Stimulated activated CD8-positive, alpha-beta memory T cell treated with anti-CD3 and anti-CD28 coated beads, Interleukin-2, amount 100 ng/mL, for 48 hours (primary cell): ENCODE measurements around the gene HOXC6.
"Not testable (repeated sequence)": the region's sequence is repeated elsewhere in the genome, so short reads cannot be mapped to it uniquely, and the experiment has no call there.

Experiments
- DNase-seq, 2 donors: peaks; one replicate each; pipeline ENCODE4 v3.0.0-alpha.2; 2020; ENCODE audit warnings: low read depth in 2 of 2

HOXC6 gene

DNA sequence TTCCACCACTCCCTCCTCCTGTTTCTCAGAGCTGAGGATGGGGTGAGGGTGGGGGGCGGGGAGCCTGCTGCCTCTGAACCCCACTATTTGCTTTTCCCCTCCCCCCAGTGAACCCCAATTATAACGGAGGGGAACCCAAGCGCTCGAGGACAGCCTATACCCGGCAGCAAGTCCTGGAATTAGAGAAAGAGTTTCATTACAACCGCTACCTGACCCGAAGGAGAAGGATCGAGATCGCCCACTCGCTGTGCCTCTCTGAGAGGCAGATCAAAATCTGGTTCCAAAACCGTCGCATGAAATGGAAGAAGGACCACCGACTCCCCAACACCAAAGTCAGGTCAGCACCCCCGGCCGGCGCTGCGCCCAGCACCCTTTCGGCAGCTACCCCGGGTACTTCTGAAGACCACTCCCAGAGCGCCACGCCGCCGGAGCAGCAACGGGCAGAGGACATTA is 26.5 kb downstream of the HOXC6 start:
- DNase-seq, result no peak

DNA sequence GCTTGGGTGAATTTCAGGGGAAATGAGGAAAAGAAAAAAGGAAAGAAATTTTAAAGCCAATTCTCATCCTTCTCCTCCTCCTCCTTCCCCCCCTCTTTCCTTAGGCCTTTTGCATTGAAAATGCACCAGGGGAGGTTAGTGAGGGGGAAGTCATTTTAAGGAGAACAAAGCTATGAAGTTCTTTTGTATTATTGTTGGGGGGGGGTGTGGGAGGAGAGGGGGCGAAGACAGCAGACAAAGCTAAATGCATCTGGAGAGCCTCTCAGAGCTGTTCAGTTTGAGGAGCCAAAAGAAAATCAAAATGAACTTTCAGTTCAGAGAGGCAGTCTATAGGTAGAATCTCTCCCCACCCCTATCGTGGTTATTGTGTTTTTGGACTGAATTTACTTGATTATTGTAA is 27.3 kb downstream of the HOXC6 start:
- DNase-seq, result no peak

DNA sequence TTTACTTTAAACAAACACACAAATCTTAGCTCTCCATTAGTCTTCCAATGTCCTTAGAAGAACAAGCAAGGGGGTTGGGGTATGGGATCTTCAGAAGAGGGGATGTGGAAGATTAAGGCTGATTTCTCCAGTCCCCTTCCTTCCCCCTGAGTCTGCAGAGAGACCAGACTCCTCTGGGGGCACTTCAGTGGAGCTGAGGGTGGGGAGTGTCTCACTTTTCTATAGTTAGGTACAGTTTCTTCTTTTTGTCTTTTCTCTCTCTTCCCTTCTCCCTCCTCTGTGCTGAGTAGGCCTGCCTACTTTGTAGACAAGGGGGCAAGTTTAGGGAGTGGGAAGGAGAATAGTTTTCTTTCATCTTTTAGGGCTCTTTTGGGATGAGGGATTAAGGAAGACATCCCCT is 27.9 kb downstream of the HOXC6 start:
- DNase-seq, result no peak

DNA sequence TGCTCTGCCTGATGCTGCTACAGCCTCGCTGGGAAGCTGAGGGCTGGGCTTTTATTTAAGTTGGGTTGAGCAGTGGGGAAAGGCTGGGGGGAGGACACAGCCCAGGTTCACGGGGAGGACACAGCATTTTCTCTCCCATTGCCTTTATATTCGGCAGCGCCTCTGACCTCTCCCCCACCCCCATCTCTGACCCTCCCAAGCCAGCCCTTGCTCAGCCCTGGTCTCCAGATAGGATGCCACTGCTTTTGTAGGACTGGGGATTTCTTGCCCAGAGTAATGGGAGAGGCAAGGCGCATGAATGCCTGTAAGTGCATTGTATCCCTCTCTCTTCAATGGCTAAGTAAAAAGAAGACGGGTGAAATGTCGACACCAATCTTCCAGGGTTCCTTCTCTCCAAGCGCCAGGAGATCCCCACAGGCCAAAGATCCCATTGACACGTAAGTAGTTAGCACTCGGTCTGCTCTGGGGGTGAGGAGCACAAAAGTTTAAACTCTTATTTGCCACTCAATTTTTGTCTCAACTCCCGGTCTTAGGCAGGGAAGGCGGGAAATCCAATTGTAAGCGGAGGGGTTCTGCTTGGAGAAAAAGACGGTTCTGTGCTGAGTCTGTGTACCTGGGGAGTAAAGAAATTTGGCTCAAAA is 30.0 kb downstream of the HOXC6 start:
- no peak for DNase-seq

DNA sequence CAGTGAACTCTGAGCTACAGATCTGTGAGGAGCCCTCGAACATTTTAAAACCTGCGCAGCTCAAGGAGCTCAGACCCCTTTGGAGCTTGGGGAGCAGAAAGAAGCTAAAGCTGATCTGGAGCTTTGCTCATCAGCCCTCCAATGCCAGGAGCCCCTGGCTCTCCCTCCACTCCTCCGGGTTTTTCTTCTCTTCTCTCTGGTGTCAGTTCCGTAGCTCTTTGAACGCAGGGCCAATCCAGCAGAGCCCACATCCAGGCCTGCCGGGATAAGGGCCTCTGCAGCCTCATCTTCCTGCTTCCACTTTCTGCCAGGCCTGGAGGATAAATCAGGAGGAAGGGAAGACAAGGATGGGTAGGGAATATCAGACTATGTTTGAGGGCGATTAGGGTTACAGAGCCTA is 31.4 kb downstream of the HOXC6 start:
- DNase-seq, result no peak

DNA sequence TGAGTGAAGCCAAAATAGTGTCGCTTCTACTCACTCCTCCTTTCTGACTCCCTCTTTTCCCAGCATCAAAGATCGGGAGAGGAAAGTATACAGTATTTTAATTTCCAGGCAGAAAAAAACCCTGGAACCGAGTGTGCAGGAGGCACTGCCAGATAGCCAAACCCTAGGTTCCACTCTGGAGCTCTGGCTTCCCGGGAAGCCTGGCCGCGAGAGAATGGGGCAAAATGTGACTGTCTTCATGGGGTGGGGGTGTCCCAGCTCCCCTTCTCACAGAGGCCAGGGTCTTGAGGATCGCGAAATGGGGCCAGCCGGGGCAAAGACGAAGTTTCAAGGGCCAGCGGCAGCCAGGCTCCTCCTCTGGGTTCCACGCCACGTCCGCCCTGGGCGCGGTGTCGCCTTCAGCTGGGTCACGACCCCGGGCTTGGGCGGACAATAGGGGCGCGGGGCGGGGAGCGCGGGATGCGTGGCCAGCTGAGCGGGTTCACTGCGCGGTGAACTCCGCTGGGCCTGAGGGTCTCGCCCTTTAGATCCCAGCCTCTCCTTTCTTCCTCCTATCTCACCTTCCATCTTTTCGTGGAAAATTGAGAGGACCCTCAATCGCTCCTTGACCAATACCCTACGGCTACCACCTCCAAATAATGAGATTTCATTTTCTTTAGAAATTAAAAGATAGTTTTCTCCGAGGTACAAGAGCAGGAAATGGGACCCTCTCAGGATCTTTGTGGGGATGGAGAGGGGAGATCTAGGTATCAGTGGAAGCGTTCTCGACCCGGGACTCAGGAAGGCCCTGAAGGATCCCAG is 32.1 kb downstream of the HOXC6 start:
- no peak for DNase-seq

DNA sequence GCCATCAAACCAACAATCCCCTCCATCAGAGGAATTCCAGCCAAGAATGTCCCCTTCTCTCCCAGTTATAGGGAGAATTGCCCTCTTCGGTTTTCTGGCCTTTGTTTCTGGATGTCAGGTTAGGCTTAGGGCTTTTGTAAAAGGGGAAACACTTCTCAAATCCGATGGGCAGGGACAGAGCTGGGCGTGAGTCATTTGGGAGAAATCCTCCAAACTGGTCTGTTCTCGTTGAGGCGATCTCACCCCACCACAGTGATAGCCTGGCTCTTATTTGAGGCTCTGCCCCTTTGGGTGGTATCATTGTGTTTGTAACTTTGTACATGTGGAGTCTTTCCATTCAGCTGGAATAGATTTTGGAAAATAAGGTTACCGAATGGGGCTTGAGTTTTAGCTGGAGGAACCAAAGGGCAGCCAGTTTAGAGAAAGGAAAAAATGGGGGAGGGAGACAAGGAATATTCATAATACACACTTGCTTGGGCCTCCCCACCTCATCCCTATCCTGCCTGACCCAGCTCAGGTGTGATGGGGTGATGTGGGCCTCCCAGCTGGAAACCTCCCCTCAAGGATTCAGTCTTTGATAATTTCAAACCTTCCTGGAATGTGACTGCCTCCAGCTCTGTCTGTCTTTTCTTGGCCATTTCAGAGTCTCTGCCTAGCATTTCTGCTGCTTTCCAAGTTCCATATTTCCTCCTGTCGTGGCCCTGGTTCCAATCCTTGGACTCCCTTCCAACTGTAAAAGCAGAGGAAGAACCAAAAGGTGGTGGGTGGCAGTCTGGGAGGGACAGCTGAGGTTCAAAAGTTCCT is 32.9 kb downstream of the HOXC6 start:
- no peak for DNase-seq

DNA sequence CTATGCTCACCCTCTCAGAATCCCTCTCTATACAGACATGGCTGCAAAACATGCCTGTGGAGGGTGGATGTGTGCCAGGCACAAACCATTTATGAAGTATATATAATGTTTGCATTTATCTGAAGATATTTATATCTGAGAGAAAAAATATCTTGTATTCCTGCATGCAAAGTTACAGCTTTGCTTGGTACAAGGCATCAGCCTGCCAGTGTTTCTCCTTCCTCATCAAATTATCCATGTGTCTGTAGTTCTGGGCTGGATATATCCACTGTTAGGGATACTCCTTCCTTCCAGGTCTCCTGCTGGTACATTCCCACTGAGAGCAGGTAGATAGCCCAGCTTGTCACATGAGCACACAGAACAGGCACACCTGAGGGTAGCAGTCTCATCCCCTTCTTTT is 37.4 kb downstream of the HOXC6 start:
- DNase-seq, result no peak

DNA sequence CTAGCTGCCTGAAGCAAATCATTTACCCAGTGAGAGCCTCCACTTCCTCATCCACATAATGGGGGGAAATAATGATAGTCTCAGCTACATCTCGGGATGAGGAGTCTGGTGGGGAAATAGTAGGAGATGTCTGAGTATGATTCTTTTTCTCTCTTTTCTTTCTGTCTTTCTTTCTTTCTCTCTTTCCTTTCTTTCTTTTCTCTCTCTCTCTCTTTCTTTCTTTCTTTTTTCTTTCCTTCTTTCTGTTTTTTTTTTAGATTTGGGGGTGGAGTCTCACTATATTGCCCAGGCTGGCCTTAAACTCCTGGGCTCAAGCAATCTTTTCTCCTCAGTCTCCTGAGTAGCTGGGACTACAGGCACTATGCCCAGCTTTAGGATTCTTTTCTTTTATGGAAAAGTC is 38.2 kb downstream of the HOXC6 start:
- DNase-seq, result no peak

DNA sequence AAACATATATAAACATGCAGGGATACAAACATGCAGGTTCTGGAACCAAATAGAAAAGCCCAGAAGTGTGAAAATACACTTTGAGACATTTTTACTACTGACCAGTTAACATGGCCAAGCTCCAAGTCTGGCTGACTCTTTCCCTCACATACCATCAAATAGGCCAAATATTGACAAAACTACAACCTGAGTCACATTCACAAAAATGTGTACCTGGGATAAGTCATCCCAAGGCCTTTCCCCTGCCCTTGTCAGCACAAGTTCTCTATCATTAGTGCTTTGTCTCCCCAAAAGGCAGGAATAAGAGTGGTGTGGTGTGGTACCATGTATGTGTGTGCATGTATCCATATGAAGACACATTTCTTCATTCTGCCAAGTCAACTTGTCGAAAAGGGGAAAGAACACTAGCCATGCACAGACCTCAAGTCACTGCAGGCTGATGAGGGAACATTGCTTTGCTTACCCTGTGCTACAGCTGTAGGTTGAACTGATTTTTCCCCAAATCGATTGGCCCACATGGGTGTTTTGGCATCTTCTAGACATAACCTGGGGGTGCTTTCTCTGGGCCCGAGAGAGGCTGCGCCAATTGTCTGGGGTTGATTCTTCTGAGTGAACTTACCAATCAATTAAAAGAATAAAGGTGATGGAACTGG is 40.3 kb downstream of the HOXC6 start:
- no peak for DNase-seq

DNA sequence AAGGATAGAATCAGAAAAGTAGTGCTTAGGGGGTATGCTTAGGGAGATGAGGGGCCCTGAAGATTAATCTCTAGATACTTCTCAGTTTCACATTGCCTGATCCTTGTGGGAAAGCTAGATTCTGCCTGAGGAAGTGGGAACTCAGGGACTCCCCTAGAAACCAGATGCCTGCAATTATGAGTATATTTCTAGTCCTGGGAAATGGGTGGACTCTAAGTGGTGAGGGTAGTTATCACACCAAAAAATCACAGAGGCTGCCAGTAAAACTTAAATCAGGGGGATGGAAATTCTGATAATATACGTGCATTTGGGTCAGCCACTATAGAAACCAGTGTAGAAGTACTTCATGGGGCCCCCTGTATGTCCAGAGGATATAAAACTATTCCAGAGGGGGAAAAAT is 43.7 kb downstream of the HOXC6 start:
- DNase-seq, result no peak

DNA sequence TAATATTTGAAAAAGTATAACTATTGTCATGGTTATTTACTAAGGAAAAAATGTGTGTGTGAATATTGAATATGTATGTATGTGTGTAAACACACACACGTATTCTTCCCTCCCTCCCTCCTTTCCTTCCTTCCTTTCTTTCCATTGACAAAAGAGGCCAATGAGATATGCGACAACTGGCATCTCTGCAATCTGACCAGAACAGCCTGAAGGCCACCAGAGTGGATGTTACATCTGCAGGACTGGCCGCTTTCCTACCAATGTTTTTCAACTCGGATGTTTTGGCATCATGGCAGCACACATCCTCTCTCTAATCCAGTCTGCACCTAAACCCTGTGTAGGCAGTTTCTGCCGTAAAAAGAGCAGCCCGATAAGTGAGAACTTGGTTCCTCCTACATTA is 46.1 kb downstream of the HOXC6 start:
- DNase-seq, result no peak

DNA sequence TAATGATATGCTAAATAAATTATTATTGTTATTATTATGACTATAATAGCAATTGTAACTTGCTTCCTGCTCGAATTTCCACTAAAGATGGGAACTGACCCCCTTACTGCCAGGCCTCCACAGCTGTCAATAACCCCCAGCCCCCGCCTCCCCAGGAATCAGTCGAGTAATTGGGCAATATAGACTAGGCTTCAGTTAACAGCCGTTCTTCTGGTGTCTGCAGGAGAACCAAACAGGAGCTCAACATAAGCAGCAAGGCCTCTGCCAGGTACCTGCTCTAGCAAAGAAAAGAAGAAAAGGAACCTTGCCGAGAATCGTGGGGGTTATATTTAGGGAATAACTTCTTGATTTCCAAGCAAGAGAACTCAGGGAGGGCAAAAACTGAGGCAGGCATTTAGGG is 47.2 kb downstream of the HOXC6 start:
- DNase-seq, result no peak

DNA sequence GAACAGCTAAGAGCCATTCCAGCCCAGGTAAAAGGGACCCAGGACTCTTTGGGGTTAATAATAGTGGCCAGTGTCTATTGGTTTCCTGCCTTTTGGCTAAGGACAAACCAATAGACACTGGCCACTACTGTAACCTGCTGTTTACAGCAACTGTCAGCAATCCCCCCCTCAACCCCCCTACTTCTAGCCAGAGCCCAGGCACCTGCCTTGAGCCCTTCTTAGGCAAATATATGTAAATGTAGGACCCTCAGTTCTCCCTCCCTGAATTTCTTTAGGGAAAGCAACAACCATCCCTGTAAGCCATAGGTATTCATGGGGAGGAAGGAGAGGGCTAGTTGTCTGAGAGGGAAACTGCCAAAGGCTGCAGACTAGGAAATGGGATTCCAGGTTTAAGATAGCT is 47.7 kb downstream of the HOXC6 start:
- no peak for DNase-seq

DNA sequence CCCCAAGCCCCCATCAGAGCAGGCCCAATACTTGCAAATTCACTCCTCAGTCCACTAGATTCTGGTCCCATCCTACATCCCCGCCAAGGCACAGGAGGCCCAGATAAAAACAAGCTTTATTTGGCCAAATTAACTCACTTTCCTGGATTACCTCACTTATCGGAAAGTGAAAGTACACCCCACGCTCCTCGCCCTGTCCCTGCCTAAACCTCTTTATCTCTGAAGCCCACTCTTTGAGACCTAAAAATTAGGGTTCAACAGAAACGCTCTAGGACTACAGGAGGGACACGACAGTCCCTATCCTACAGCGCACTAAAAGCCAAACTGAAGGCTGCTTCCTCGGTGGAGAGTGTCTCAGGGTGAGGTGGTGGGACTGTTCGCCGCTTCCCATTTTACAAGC is 49.6 kb downstream of the HOXC6 start:
- DNase-seq, result not testable (repeated sequence)

DNA sequence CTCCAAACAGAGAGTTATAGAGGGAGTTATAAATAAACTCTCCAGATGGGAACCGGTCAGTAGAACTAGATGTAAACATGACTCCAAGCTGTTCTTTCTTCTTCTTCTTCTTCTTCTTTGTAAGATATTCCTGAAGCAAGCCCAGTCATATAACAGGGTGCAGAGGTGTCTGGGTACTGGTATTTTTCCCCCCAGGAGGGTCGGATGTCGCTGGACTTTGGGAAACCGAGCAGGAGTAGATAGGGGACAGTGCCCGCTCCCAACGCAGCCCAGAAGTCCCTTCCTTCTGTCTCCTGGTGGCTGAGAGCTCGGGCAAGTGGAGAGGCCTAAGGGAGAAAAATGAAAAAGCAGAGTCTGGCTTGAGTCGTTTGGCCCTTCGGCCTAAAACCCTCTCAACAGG is 50.9 kb downstream of the HOXC6 start:
- DNase-seq, result not testable (repeated sequence)
